Stimulated activated naive B cell treated with anti-CD40 and anti-IgM and Interleukin-4, amounts not matched to agents 10 μg/mL and 1 μg/mL and 100 μg/mL, for 72 hours (primary cell): ENCODE measurements around the gene FBN2.

Source experiments
- ATAC-seq, 2 donors: fragments of 150-1000 bp; cut with Tn5 transposase; replicated peaks; 2 replicates each; pipeline ENCODE4 v1.10.0; 2021; ENCODE audit warnings: moderate library complexity in 1 of 2
- DNase-seq: peaks from one replicate; pipeline ENCODE4 v3.0.0; 2021
- H3K27ac Mint-ChIP-seq: one replicate; pipeline ENCODE4 v1.8.0; 2022; ENCODE audit warnings: mild to moderate bottlenecking, mixed read lengths
- H3K27me3 Mint-ChIP-seq, 2 donors: one replicate each; pipeline ENCODE4 v1.8.0; 2022; ENCODE audit warnings: mixed read lengths in 2 of 2
- H3K36me3 Mint-ChIP-seq, 2 donors: one replicate each; pipeline ENCODE4 v1.8.0; 2022; ENCODE audit warnings: mixed read lengths in 2 of 2, mild to moderate bottlenecking in 1 of 2
- H3K4me1 Mint-ChIP-seq, 2 donors: one replicate each; pipeline ENCODE4 v1.8.0; 2022; ENCODE audit warnings: mixed read lengths in 2 of 2, mild to moderate bottlenecking in 1 of 2
- H3K4me3 Mint-ChIP-seq, 2 donors: one replicate each; pipeline ENCODE4 v1.8.0; 2022; ENCODE audit warnings: mild to moderate bottlenecking in 2 of 2, mixed read lengths in 2 of 2, moderate library complexity in 1 of 2
- H3K9me3 Mint-ChIP-seq, 2 donors: one replicate each; pipeline ENCODE4 v1.8.0; 2022; ENCODE audit warnings: mixed read lengths in 2 of 2, mild to moderate bottlenecking in 1 of 2

FBN2 gene

DNA sequence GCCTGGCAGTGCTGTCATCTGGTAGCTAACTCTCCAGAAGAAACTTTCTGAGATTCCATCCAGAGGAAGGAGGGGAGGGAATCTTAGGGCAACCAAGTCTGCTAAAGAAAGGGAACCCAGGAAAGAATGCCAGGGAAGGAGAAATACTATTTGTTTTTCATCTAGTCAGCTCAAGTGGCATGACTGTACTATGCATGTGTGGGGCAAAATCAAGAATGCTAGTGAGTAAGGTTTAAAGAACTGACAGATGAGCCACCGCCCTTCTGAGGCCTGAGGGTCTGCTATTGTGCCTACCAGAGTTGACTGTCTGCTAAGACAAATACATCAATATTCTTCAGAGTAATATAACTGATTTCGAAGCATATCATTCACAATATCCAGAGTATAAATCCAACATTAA lies 250.3 kb downstream of the FBN2 start:
- Mint-ChIP-seq H3K27ac (no peak overlapping the region), H3K9me3 (peaks cover 0 to 5% of the 10 kb centered on the region in 2 donors), H3K27me3 (no peaks in the 10 kb centered on the region), H3K36me3 (no peaks in the 10 kb centered on the region), H3K4me3 (no peak overlapping the region), H3K4me1 (no peaks in the 10 kb centered on the region)
- DNase-seq = no peak
- no peak for ATAC-seq

DNA sequence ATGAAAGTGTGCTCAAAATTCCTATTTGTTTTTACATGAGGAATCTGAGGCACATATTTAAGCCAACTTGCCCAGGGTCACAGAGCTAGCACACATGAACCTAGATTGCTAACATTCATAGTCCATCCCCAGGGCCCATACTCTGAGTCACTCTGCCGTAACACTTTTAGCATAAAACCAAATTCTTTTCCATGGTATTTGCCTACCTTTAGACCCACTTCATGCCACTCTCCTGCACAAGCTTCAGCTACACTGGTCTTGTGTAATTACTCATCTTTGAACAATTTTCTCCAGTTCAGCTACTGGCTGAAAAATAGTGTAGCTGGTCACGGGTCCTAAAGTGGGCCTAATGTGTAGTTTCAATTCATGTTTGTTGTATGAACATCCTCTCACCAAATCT lies 253.8 kb downstream of the FBN2 start:
- Mint-ChIP-seq H3K9me3 (no peaks in the 10 kb centered on the region), H3K4me3 (no peak overlapping the region), H3K4me1 (no peaks in the 10 kb centered on the region), H3K27ac (no peak overlapping the region), H3K36me3 (no peaks in the 10 kb centered on the region), H3K27me3 (no peaks in the 10 kb centered on the region)
- ATAC-seq = no peak
- DNase-seq = no peak

DNA sequence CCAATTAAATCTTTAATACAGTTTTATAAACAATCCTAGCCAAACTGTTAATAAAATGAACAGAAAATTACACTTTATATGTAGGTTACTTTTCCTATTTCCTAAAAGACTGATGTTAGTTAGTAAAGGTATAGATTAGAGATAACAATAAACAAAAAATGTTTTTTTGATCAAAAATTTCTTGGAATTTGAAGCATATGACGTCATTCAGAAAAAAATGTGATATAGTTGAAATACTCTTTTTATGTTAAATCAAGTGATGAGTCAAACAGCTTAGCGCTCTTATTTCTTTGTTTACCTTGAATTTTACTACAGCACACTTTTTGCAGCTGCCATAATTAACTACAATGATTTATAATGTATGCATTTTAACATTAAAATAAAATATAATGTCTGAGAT lies 258.7 kb downstream of the FBN2 start:
- Mint-ChIP-seq H3K4me1 (no peaks in the 10 kb centered on the region), H3K9me3 (no peaks in the 10 kb centered on the region), H3K4me3 (no peak overlapping the region), H3K36me3 (no peaks in the 10 kb centered on the region), H3K27me3 (no peaks in the 10 kb centered on the region), H3K27ac (no peak overlapping the region)
- ATAC-seq (no peak), DNase-seq (no peak)

- Mint-ChIP-seq H3K27me3 (no peaks in the 10 kb centered on the region), H3K36me3 (no peaks in the 10 kb centered on the region), H3K27ac (no peak overlapping the region), H3K4me3 (no peak overlapping the region), H3K4me1 (no peaks in the 10 kb centered on the region), H3K9me3 (no peaks in the 10 kb centered on the region)
- ATAC-seq (peak in 1 of 2 donors; percentile 23), DNase-seq (no peak)
These were observed 261.4 kb downstream of the FBN2 start for GRCh38 chr5:128276537-128277216.

DNA sequence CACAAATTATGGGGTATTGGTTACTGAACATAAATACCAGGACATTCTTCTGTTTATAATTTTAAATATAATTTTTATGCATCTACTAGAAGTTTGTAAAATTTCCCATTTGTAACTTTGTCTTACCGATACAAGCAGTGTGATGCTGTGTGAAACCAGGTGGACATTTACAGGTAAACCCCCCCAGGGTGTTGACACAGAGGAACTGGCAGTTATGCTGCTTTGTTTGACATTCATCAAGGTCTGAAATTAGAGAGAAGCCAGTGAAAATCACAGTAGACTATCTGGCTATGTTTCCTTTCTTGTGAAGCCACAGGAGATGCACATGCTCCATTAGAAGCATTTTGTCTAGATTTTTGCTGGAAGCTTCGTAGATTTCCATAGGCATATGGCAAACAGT lies 263.6 kb downstream of the FBN2 start:
- Mint-ChIP-seq H3K27me3 (no peaks in the 10 kb centered on the region), H3K4me3 (no peak overlapping the region), H3K27ac (no peak overlapping the region), H3K9me3 (no peaks in the 10 kb centered on the region), H3K4me1 (no peaks in the 10 kb centered on the region), H3K36me3 (no peaks in the 10 kb centered on the region)
- DNase-seq (no peak), ATAC-seq (no peak)

- DNase-seq (no peak), ATAC-seq (no peak)
- H3K4me1 Mint-ChIP-seq = no peaks in the 10 kb centered on the region
- no peak overlapping the region for H3K27ac Mint-ChIP-seq
- no peaks in the 10 kb centered on the region for H3K36me3 Mint-ChIP-seq
- no peak overlapping the region for H3K4me3 Mint-ChIP-seq
- H3K9me3 Mint-ChIP-seq = no peaks in the 10 kb centered on the region
- H3K27me3 Mint-ChIP-seq = no peaks in the 10 kb centered on the region
These were observed 264.3 kb downstream of the FBN2 start for GRCh38 chr5:128273736-128274135.

DNA sequence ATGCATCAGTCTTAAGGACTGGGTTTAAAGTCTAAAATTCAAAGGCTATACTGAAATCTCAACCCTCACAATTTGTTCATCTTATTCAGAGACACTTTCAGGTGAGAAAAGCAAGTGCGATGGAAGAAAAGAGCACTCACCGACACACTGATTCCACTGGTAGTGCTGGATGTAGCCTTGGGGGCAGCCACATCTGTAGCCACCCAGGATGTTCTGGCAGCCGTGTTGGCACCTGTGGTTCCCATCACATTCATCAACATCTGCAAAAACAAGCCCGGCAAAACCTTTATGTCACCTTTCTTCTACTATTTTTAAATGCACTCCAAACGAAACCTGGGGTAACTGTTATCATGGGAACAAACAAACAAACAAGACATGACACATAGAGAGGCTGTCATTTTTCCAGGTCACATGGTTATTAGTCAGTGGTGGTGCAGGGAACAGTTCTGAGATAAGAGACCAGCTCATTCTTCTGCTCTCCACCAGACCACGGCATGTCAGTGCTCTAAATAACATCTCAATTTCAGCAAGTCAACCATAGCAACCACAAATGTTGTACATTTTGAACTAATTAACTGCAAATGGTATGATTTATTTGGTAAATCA lies 266.1 kb downstream of the FBN2 start:
- no peaks in the 10 kb centered on the region for H3K4me1 Mint-ChIP-seq
- ATAC-seq (no peak), DNase-seq (no peak)
- peaks cover 0 to 1% of the 10 kb centered on the region in 2 donors for H3K27me3 Mint-ChIP-seq
- peaks cover 1 to 2% of the 10 kb centered on the region in 2 donors for H3K9me3 Mint-ChIP-seq
- no peak overlapping the region for H3K27ac Mint-ChIP-seq
- H3K36me3 Mint-ChIP-seq = no peaks in the 10 kb centered on the region
- no peak overlapping the region for H3K4me3 Mint-ChIP-seq

DNA sequence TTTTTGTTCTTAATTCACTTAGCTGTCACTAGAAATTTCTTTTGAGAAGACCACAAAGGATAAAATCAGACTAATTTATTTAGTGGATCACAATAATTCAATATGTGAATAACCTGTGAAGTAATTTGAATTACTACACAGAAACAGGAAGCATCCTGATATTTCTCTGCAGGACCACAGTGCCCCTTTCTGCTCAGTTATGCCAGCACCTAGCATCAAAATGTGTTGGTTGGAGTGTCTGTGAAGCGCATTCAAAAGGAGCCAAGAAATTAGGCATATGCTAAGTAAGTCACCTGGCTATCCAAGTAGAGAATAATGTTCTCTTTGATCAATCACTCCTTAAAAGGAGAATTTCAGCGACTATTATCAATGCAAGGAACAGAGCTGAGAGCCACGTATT lies 267.0 kb downstream of the FBN2 start:
- no peak overlapping the region for H3K4me3 Mint-ChIP-seq
- no peak overlapping the region for H3K27ac Mint-ChIP-seq
- DNase-seq (no peak), ATAC-seq (no peak)
- no peaks in the 10 kb centered on the region for H3K4me1 Mint-ChIP-seq
- H3K9me3 Mint-ChIP-seq = peaks cover 3 to 5% of the 10 kb centered on the region in 2 donors
- peaks cover 0 to 4% of the 10 kb centered on the region in 2 donors for H3K27me3 Mint-ChIP-seq
- no peaks in the 10 kb centered on the region for H3K36me3 Mint-ChIP-seq

GRCh38 chr5:128264564-128265360 lies 273.3 kb downstream of the FBN2 start:
- no peak overlapping the region for H3K4me3 Mint-ChIP-seq
- H3K27ac Mint-ChIP-seq = no peak overlapping the region
- no peaks in the 10 kb centered on the region for H3K4me1 Mint-ChIP-seq
- DNase-seq (no peak), ATAC-seq (no peak)
- H3K27me3 Mint-ChIP-seq = peaks cover 0 to 4% of the 10 kb centered on the region in 2 donors
- peaks cover 3 to 5% of the 10 kb centered on the region in 2 donors for H3K9me3 Mint-ChIP-seq
- no peaks in the 10 kb centered on the region for H3K36me3 Mint-ChIP-seq

GRCh38 chr5:128263357-128263756 lies 274.7 kb downstream of the FBN2 start:
- Mint-ChIP-seq H3K4me1 (no peaks in the 10 kb centered on the region), H3K27ac (no peak overlapping the region), H3K9me3 (peaks cover 3 to 5% of the 10 kb centered on the region in 2 donors), H3K27me3 (peaks cover 0 to 4% of the 10 kb centered on the region in 2 donors), H3K4me3 (no peak overlapping the region), H3K36me3 (no peaks in the 10 kb centered on the region)
- DNase-seq (no peak), ATAC-seq (no peak)

DNA sequence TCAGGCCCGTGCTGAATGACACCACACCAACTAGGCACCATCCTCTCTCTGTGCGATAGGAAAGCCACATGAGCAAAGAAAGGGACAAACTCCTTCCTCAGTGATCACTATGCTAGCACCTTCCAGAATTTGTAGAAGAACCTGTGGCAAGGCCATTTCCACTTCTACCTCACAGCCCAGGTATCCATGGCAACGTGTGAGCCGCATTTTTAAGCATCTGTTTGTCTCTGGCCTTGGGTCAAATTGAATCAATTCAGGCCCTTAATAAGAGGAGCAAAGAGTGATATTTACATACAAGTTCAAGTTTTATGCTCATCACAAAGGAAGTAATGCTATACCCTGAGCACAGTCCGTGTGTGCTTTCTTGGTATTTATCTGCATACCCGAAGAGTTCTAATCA lies 275.1 kb downstream of the FBN2 start:
- H3K9me3 Mint-ChIP-seq = peaks cover 3 to 5% of the 10 kb centered on the region in 2 donors
- H3K27ac Mint-ChIP-seq = no peak overlapping the region
- no peaks in the 10 kb centered on the region for H3K4me1 Mint-ChIP-seq
- ATAC-seq = no peak
- H3K27me3 Mint-ChIP-seq = peaks cover 0 to 4% of the 10 kb centered on the region in 2 donors
- H3K4me3 Mint-ChIP-seq = no peak overlapping the region
- no peaks in the 10 kb centered on the region for H3K36me3 Mint-ChIP-seq
- DNase-seq = no peak

- ATAC-seq (no peak), DNase-seq (no peak)
- Mint-ChIP-seq H3K27me3 (no peaks in the 10 kb centered on the region), H3K36me3 (no peaks in the 10 kb centered on the region), H3K9me3 (peaks cover 0 to 4% of the 10 kb centered on the region in 2 donors), H3K4me3 (no peak overlapping the region), H3K4me1 (no peaks in the 10 kb centered on the region), H3K27ac (no peak overlapping the region)
These were observed 278.4 kb downstream of the FBN2 start for GRCh38 chr5:128259607-128260021.

GRCh38 chr5:128258372-128258771 lies 279.7 kb downstream of the FBN2 start:
- Mint-ChIP-seq H3K4me3 (no peak overlapping the region), H3K27me3 (no peaks in the 10 kb centered on the region), H3K27ac (no peak overlapping the region), H3K4me1 (no peaks in the 10 kb centered on the region), H3K36me3 (no peaks in the 10 kb centered on the region), H3K9me3 (peaks cover 0 to 6% of the 10 kb centered on the region in 2 donors)
- ATAC-seq (no peak), DNase-seq (no peak)

- H3K27me3 Mint-ChIP-seq = no peaks in the 10 kb centered on the region
- no peak overlapping the region for H3K27ac Mint-ChIP-seq
These were observed 281.0 kb downstream of the FBN2 start for GRCh38 chr5:128257076-128257475.

DNA sequence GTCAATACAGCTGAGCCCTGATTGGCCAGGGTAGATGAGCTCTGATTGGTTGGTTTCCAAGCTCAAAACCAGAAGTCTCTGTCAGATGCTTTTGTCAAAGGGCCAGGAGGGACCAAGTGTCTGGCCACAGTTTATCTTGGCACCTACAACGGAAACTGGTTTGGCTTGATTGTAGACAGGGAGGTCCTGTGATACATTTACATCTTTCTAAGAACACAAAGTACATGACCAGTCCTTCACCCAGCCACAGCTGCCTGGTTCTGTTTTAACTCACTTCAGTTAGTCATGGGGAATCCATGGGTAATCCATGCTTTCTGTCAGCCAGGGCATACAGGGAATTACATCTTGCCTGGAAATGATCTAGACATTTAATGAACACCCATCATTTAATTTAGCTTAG lies 283.3 kb downstream of the FBN2 start:
- no peak for ATAC-seq
- H3K4me3 Mint-ChIP-seq = no peak overlapping the region
- no peaks in the 10 kb centered on the region for H3K36me3 Mint-ChIP-seq
- H3K27me3 Mint-ChIP-seq = no peaks in the 10 kb centered on the region
- DNase-seq = no peak
- H3K9me3 Mint-ChIP-seq = peaks cover 0 to 6% of the 10 kb centered on the region in 2 donors
- no peaks in the 10 kb centered on the region for H3K4me1 Mint-ChIP-seq
- no peak overlapping the region for H3K27ac Mint-ChIP-seq

More at GRCh38 chr5:128257076-128257475, 281.0 kb downstream of the FBN2 start:
- H3K36me3 Mint-ChIP-seq = no peaks in the 10 kb centered on the region
- peaks cover 0 to 6% of the 10 kb centered on the region in 2 donors for H3K9me3 Mint-ChIP-seq
- H3K4me3 Mint-ChIP-seq = no peak overlapping the region
- DNase-seq = no peak
- no peaks in the 10 kb centered on the region for H3K4me1 Mint-ChIP-seq
- ATAC-seq = no peak
